CMK (cell line): ENCODE measurements around the gene ZEB1.
"Not testable (repeated sequence)": the region's sequence is repeated elsewhere in the genome, so short reads cannot be mapped to it uniquely, and the experiment has no call there.

Experiments
- DNase-seq: peaks from one replicate; pipeline ENCODE4 v3.0.0-alpha.2; 2010; ENCODE audit warnings: low read depth

ZEB1 gene

DNA sequence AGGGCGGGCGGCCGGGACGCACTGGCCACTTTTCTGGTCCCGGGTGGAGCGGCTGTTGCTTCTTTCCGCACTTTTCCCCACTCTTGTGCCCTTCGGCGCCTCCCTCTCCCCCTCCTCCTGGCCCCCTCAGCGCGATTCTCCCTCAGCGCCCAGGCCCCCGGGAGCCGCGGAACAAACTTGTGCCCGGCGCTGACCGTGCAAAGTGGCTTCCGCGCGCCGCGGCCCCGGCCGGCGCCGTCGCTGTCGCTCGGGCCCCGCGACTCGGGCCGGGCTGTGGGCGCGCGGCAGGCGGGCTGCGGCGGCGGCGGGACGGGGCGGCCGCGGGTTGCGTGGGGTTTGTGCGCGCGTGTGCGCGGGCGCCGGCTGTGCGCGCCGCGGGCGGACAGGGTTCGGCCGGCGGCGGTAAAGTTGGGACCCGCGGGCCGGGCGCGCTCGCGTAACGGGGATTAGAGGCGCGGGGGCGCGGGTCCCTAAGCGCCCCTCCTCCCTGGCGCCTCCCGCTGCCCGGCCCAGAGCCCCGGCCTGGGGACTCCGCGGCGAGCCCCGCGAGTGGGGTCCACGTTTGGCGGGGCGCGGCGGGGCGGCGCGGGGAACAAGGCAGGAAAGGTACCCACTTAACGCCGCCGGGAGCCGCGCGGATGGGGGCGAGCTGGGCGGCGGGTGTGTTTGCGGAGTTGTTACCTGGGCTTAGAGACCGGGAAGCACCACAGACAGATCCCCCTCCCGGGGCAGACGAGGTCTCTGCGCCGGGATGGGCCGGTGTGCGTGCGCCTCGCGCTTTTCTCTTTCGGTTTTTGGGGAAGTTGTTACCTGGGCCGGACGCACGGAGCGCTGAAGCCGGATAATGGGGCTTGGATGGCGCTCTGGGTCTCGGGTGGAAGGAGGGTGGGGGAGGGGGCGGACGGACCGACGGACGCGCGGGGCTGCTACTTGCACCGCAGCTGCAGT is 860 bp downstream of the ZEB1 start:
- no peak for DNase-seq

DNA sequence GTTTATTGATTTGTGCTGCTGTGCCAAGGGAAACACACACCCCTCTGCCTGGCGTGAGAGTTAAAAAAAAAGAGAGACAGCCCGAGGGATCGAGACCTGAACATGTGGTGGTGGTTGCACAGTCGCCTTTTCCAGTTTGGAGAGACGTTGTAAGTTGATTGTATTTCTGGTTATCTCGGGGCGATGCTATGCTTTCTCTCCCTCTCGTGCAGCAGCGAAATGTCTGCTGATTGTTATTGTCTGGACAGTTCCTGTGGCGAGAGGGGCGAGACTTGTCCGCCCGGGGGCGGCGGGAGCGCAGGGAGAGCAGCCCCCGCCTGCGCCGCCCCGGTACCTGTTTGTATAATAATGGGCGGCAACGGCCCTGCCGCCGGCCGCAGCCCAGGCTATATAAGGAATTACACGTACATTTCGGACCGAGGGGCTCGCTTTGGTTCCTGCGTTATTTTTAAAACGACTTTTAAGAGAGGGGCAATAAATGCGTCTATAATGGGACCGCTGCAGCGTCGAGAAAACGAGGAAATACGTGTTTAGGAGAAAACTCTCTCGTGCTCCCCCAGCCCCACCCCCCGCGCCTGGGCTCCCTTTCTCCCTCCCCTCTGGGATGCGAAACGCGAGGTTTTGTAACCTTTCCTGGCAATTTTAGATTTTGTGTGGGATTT is 1.7 kb downstream of the ZEB1 start:
- no peak for DNase-seq

DNA sequence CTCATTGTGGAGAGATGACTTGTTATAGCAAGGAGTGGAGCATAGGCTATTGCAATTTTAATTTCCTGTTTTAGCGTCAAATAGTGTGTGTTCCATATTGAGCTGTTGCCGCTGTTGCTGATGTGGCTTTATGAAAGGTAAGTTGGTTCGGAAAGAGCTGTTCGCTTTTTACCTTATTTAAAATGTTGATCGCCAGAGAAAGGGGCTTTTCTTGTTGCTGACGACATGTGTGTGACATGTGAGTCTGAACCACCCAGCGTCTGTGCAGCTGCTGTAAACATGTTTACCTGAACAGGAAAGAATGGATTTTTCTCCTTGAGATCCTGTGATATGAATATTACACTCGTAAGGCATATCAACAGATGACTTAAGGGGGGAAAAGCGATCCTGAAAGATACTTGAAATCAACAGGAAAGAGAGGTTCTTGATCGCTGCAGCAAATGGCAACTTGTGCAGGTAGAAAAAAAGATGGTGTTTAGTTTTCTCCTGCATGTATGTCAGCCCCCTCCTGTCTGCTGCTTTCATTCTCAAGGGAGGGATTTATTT is 2.5 kb downstream of the ZEB1 start:
- no peak for DNase-seq

DNA sequence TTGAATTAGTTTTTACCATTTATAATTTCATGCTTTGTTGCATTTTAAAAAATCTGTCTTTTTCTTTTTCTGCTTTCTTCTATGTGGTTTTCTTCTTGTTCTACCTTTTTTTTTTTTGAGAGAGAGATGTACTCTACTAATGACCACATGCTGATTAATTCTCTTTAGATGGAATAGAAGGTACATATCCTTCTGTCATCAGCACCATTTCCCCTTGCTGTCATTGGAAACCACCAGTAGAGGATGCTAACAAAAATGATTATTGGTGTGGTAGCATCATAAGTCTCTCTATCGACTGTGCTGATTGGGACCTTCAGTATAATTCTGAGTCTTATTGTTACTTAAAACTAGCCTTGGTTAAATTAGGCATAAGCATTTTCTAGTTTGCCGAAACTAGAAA is 3.6 kb downstream of the ZEB1 start:
- DNase-seq, result no peak

DNA sequence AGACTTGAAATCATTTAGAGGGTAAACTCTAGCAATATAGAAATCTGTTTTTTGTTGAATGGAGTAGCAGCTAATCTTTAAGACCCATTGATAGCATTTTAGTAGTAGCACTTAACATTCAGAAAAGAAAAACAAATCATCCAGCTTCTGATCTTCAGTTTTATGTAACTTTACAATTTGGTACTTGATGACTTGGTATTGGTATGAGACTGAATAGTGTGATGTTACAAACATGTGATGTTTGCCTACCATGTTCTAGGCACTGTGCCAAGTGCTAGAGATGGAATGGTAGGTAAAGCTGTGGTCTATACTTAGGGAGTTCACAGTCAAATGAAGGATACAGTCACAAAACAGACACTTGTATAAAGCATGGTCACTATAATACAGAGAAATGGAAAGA is 21.3 kb downstream of the ZEB1 start:
- DNase-seq, result no peak

DNA sequence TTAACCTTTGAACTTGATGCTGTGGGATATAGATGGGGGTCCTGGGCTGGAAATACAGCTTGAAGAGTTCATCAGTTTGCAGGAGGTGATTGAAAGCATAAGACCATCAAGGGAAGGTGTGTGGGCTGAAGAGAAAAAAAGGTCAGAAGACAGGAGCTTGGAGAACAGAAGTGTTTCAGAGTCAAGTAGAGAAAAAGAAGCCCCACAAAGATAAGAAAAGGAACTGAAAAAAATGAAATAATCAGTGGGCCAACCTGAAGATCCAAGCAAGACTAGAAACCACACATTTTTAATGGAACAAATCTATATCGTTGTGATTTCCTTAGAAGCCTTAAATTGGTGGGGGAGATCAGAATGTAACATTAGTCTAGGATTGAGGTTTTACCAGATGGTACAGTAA is 22.5 kb downstream of the ZEB1 start:
- no peak for DNase-seq

DNA sequence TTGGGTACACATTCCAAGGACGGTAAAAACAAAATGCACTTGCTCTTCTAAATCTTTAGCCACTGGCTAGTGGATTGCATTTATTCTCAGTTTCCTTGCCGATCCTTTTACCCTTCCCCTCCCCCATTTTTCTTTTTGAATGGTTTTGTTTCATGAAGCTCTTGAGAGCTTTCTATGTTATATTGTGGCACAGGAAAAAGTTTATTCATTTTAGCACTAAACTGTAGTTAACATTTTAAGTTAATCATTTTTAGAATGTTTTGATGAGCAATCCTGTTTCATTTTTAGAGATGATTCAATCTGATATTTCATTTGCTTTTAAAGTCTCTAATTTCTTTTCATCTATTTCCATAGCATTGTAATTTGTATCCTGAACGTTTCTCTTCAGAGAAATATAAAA is 24.0 kb downstream of the ZEB1 start:
- no peak for DNase-seq

DNA sequence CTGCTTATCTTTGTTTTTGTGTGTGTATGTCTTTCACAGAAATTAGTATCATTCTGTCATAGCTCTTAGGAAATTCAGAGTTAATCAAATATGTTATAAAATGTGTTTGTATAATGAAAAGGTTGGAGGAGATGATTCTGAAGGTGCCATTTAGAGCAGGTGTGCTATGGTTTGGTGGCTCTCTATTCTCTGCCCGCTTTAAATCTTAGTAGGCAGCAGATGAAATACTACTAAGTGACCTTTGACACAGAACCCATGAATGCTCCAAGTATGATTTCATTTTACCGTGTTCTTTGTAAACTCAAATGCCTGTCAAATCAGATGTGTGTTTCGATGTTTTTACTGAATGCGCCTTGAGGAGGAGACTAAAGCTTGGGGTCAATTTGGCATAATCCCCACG is 24.5 kb downstream of the ZEB1 start:
- DNase-seq, result no peak

DNA sequence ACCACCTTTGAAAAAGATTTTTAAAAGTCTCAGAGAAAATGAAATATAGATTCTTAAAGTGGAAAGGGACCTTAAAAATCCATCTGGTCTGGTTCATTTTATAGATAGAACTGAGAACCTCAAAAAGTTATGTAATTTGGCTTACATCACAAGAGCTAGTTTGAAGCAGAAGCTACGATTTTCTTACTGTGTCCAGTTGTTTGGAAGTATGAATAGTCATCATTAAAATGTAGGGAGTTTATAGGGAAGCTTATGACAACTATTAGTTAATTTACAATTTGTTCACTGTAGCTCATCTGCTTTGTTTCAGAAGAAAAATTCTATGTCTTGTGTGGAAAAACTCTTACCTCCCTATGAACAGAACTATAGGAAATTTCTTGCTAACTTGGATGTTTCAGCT is 26.9 kb downstream of the ZEB1 start:
- no peak for DNase-seq

DNA sequence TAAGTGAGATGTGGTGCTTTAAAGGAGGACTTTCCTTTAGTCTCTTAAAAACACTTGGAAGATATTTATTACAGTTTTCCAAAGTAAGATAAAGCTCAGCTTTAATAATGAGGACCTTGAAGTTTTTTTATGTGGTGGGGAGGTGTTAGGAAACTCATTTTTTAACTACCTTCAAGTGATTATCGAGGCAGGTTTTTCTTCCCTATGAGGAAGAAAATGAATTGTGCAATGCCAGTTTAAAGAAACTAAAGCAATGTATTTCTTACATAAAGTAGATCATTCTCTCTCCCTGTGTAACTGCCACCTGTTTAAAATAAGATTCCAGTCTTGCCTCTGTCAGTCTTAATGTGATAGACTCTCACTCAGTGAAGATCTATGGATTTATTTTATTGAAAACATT is 27.9 kb downstream of the ZEB1 start:
- DNase-seq, result no peak

DNA sequence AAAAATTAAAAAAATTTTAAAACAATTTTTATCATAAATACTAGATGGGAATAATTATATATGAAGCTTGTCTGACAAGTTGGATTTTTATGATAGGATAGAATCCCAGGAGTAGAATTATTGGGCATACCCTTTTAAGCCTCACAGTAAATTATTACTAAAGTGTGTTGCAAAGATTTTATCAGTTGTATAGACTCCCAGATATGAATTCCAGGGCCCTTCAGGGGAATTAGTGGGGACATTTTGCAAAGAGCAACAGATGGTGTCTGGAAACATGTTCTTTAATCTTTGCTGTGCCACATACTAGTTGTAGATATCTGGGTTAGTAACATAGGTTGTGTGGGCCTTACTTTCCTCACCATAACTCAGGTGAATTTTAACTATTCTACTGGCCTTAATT is 28.7 kb downstream of the ZEB1 start:
- no peak for DNase-seq

DNA sequence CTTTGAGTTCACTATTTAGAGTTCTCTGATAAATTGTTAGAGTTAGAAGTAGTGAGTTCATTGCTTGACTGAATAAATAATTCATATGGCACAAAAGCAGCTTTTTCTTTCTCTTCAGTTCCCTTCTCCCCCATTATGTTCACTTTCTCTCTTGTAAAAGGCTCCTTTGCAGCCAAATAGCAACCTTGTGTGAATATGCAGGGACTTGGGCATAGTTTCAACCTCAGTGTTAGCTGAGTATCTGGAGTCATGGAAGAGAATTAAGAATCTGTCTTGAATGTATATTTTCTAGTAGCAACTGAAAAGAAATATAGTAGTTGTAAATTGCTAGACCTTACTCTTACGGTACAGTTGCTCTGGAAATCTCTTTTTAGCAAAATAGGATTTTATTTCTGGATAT is 31.9 kb downstream of the ZEB1 start:
- no peak for DNase-seq

DNA sequence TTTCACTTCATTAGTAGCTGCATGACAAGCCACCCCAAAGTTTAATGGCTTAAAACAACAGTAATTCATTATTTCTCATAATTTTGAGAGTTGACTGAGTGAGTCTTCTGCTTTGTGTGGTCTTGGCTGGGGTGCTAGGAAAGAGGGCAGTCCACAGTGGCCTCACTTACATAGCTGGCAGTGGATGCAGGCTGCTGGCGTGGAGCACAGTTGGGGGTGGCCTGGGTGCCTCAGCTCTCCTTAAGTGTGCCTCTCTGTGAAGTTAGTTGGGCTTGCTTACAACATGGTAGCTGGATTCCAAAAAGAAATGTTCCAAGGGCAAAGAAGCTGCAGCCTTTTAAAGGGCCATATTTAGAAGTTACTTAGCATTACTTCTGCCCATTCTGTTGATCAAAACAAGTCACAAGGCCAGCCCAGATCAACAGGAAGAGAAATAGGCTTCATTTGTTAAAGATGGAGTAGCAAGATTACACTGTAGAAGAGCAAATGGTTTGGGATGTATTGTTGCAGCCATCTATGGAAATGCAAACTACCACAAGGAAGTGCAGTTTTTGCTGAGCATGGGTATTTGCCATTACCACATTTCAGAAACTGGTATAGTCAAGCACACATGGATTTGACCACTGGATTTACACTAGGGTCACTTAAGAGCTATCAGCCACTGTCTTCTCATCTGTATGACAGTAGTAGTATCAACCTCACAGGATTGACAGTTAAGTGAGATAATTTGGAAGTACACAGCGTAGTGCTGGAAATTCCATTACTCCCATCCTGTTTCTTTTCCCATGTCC is 33.6 kb downstream of the ZEB1 start:
- DNase-seq, result no peak

DNA sequence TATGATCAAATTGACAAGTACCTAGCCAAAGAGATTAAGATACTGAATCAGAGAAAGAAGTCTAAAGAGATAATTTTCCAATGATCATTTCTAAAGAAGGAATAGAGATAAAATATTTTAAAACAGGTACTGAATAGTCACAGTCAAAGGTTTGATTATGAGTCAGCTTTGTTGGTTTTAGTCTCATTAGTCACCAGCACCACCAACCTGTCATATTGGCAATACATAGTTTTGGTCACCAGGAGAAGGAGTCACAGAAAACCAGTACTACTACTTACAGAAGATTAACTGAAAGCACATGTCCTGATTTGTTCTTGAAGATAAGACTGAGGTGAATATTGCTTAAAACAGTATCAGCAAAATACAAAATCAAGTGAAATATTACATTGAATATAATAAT is 34.6 kb downstream of the ZEB1 start:
- DNase-seq, result no peak

DNA sequence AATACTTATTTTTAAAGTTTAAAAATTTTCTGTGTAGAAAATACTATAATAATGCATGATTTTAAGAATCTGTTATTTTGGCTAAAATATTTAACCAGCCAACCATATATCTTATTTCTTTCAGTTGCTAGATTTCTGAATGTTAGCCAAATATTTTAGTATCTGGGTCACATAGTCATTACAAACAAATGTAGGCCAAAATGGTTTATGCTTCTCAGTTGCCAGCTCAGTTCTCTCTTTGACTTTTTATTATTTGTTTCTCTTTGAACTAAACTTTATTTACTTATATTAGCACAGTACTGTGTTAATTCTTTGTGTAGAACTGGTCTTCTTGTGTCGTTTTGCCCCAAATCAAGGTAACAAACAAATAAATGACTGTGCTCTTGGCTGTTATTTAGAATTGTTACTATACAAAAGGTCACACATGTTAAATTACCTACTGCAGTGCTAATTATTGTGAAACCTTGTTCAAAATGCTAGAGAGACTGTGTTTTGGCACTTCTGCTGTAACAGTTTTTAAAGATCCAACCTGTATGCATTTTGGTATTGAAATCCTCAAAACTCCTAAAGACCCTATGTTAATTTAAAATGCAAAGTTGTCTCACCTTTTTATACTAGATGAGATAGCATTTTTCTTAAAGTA is 39.8 kb downstream of the ZEB1 start:
- DNase-seq, result no peak

DNA sequence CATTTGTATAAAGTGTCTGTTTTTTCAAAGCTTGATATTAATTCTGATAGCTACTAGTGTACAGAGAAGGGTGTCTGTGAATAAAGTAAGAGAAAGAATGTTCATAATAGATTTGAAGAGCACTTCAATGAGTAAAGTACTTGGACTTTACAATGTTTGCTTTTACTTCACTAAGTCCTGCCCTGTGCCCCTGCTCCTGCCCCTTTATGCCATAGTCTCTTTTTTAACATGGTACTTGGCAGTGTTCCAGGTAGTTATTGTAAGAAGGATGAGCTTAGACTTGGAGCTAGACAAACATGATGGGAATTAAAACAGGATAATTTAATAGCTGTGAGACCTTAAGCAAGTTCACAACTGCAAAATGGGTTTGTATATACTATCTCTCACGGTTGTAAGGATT is 41.0 kb downstream of the ZEB1 start:
- DNase-seq, result no peak

DNA sequence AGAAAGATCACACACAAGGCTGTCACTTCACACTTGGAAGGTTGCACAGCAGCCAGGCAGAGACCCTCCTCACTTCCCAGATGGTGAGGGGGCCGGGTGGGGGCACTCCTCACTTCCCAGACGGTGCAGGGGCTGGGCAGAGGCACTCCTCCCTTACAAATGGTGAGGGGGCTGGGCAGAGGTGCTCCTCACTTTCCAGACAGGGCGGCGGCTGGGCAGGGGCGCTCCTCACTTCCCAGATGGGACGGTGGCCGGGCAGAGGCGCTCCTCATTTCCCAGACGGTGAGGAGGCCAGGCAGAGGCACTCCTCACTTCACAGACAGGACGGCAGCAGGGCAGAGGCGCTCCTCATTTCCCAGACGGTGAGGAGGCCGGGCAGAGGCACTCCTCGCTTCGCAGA is 42.5 kb downstream of the ZEB1 start:
- DNase-seq, result not testable (repeated sequence)

DNA sequence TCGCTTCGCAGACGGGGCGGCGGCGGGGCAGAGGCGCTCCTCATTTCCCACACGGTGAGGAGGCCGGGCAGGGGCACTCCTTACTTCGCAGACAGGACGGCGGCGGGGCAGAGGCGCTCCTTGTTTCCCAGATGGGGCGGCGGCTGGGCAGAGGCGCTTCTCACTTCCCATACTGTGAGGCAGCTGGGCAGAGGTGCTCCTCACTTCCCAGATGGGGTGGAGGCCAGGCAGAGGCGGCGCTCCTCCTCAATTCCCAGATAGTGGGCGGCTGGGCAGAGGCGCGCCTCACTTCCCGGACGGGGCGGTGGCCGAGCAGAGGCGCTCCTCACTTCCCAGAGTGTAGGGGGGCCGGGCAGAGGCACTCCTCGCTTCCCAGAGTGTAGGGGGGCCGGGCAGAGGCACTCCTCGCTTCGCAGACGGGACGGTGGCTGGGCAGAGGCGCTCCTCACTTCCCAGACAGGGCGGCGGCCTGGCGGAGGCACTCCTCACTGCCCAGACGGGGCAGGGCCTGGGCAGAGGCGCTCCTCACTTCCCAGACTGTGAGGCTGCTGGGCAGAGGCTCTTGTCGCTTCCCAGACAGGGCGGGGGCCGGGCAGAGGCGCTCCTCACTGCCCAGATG is 43.1 kb downstream of the ZEB1 start:
- DNase-seq, result no peak

DNA sequence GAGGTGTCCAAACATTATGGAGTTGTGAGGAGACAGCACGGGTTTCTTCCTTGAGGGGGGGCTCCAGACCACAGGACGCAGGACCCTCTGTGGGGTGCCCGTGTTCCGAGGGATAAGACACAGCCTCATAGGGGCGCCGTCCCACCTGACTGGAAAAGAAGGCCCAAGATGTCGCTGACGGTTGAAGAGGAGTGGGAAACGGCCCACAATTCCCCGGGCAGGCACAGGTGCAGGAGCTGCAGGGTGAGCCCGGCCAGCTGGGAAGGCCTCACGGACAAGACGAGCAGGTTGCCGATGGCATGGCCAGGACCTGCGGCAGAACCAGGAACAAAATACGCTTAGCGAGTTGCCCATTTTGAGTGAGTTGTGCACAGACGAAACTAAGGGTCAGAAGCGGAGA is 44.7 kb downstream of the ZEB1 start:
- not testable (repeated sequence) for DNase-seq

DNA sequence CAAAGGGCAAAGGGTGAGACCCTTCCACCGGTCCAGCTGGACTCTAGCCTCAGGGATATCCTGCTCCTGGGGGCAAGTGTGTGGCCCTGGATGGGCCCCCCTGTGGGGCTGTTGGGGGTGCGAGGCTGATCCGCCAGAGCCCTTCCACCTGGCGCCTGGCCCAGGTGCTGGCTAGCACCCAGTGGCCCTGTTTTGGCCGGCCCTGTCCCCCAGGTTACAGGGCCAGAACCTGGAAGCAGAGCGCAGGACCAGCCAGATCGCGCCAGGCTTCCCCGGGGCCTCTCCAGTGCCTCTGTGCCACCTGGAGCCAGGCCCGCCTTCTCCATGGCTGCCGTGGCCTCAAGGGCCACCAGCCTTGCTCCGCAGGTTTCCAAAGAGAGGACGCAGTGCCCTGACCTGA is 45.2 kb downstream of the ZEB1 start:
- not testable (repeated sequence) for DNase-seq

DNA sequence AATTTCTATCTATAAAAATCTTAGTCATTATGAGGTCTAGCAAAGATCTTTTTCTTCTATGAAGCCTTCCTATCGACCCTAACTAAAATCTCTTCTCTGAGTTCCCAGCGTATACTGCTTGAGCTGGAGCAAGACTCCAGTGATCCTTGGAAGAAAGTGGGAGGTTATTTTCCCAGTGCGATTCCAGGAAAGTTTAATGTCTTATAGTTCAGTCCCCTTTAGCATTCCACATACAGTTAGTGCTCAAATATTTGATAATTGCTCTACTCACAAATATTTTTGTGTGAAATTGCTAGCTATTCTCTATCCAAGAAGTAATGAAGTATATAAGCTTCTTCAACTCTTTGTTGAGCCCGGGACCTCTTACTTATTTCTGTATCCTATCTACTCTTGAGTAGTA is 47.7 kb downstream of the ZEB1 start:
- DNase-seq, result no peak

DNA sequence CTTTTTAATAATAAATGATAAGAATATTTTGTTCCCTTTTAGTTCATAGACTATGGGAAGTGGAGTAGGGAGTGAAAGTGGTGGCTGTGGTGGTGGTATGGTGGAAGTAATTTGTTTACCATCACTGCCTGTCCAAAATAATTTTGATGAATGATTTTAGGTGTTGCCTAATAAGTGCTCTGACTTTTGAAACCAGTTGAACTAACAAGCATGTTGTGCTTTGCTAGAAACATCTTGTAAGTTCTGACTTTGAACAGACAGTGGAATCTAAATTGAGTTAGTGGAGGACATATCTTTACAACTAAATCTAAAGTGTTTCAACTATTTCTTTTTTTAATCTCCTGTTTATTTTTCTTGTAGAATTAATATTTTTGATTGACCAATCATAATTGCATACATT is 49.7 kb downstream of the ZEB1 start:
- no peak for DNase-seq
